GM12878 (cell line): Measurements from ENCODE around the gene TCF7. TPM values are rescaled to one million over a fixed set of nuclear protein-coding genes. Genes with fewer than 3 reads are reported as not detected.

Experiments used
- ATF7 ChIP-seq: fragments of 450-650 bp; IDR thresholded peaks from 2 replicates; pipeline ENCODE4 v1.6.1; 2016; ENCODE audit warnings: low read depth, mild to moderate bottlenecking
- BHLHE40 ChIP-seq, 2 experiments: fragments of 450-650 bp in 1 of 2; IDR thresholded peaks; 2 replicates each; pipeline ENCODE4 v1.6.1; 2011 to 2017; ENCODE audit warnings: low read depth in 2 of 2, borderline replicate concordance in 1 of 2, improper control_type of control experiment in 1 of 2, low read length in 1 of 2, mild to moderate bottlenecking in 1 of 2
- CHD2 ChIP-seq: IDR thresholded peaks from 2 replicates; pipeline ENCODE4 v1.6.1; 2011; ENCODE audit warnings: low read depth, low read length, improper control_type of control experiment, borderline replicate concordance
- ELK1 ChIP-seq: IDR thresholded peaks from 2 replicates; pipeline ENCODE4 v1.6.1; 2012; ENCODE audit warnings: low read depth, low read length, improper control_type of control experiment
- FOXK2 ChIP-seq: fragments of 450-650 bp; IDR thresholded peaks from 2 replicates; pipeline ENCODE4 v1.6.1; 2017; ENCODE audit warnings: mild to moderate bottlenecking, moderate library complexity
- HDGF ChIP-seq: fragments of 450-650 bp; IDR thresholded peaks from 2 replicates; pipeline ENCODE4 v1.6.1; 2016; ENCODE audit warnings: antibody characterized with exemption
- IKZF1 ChIP-seq: fragments of 450-650 bp; conservative IDR thresholded peaks from 2 replicates; pipeline ENCODE4 v1.6.1; 2017; ENCODE audit warnings: antibody characterized with exemption, mild to moderate bottlenecking
- IRF4 ChIP-seq: IDR thresholded peaks from 2 replicates; pipeline ENCODE4 v1.6.1; 2011; ENCODE audit warnings: low read depth, low read length
- KDM1A ChIP-seq: fragments of 200-600 bp; sonication (generic); IDR thresholded peaks from 2 replicates; pipeline ENCODE4 v1.6.1; 2016; ENCODE audit warnings: borderline replicate concordance
- LARP7 ChIP-seq: fragments of 450-650 bp; IDR thresholded peaks from 2 replicates; pipeline ENCODE4 v1.6.1; 2017; ENCODE audit warnings: mild to moderate bottlenecking
- MEF2B ChIP-seq: fragments of 450-650 bp; IDR thresholded peaks from 2 replicates; pipeline ENCODE4 v1.6.1; 2018; ENCODE audit warnings: mild to moderate bottlenecking, moderate library complexity; ENCODE audit not compliant: partially characterized antibody, poor library complexity, severe bottlenecking
- NBN ChIP-seq: fragments of 450-650 bp; IDR thresholded peaks from 2 replicates; pipeline ENCODE4 v1.6.1; 2016
- PAX5 ChIP-seq: IDR thresholded peaks from 2 replicates; pipeline ENCODE4 v1.6.1; 2011; ENCODE audit warnings: low read depth, low read length, borderline replicate concordance
- RUNX3 ChIP-seq: IDR thresholded peaks from 2 replicates; pipeline ENCODE4 v1.6.1; 2012; ENCODE audit warnings: low read length, inconsistent platforms
- SMARCA5 ChIP-seq: fragments of 450-650 bp; IDR thresholded peaks from 2 replicates; pipeline ENCODE4 v1.6.1; 2017; ENCODE audit warnings: mild to moderate bottlenecking
- STAT1 ChIP-seq: fragments of 450-650 bp; conservative IDR thresholded peaks from 2 replicates; pipeline ENCODE4 v1.6.1; 2014; ENCODE audit warnings: antibody characterized with exemption, mild to moderate bottlenecking
- ZNF207 ChIP-seq: fragments of 450-650 bp; IDR thresholded peaks from 2 replicates; pipeline ENCODE4 v1.6.1; 2014; ENCODE audit warnings: antibody characterized with exemption, mild to moderate bottlenecking, borderline replicate concordance
- ZNF24 ChIP-seq: fragments of 450-650 bp; IDR thresholded peaks from 2 replicates; pipeline ENCODE4 v1.6.1; 2017; ENCODE audit warnings: antibody characterized with exemption, mild to moderate bottlenecking
- ZNF687 ChIP-seq: fragments of 450-650 bp; IDR thresholded peaks from 2 replicates; pipeline ENCODE4 v1.6.1; 2017; ENCODE audit warnings: mild to moderate bottlenecking, moderate library complexity
- polyA plus RNA-seq, 11 experiments: library from polyadenylated mRNA; depleted of rRNA in 4 of 11; unstranded in 6 of 11; stranded (reverse) in 5 of 11; fragments of >200 nt; fragmentation: Nextera tagmentation in 4 of 11; fragmentation: Illumina TruSeq in 1 of 11; extraction: Ambion mirVana in 4 of 11; extraction: Trizol in 1 of 11; gene quantifications; 1 replicate in 1 of 11; 2 replicates in 10 of 11; pipeline versions ENCODE4 v1.2.1 to v1.2.3, GENCODE V29; 2011 to 2016; ENCODE audit warnings: inconsistent platforms in 2 of 11, missing spikeins in 2 of 11, low read depth in 1 of 11
- total RNA-seq, 4 experiments: library from RNA; depleted of rRNA in 3 of 4; stranded (reverse); fragments of >200 nt in 3 of 4; fragmentation: Illumina TruSeq in 1 of 4; extraction: Trizol in 1 of 4; gene quantifications; 2 replicates each; pipeline versions ENCODE4 v1.2.1 to v1.2.3, GENCODE V29; 2013 to 2021
- TF ChIP-seq, protein P1 (sequence below): fragments of 450-650 bp; IDR thresholded peaks from 2 replicates; pipeline ENCODE4 v1.6.1; 2016; ENCODE audit warnings: mild to moderate bottlenecking

TCF7 gene
- total and polyA plus RNA-seq, 10 of the 15 experiments (the other 5 are each of a cell fraction or from before 2014, with no cell fraction given) = 10.0 to 60.2 (median 23.6) TPM

DNA sequence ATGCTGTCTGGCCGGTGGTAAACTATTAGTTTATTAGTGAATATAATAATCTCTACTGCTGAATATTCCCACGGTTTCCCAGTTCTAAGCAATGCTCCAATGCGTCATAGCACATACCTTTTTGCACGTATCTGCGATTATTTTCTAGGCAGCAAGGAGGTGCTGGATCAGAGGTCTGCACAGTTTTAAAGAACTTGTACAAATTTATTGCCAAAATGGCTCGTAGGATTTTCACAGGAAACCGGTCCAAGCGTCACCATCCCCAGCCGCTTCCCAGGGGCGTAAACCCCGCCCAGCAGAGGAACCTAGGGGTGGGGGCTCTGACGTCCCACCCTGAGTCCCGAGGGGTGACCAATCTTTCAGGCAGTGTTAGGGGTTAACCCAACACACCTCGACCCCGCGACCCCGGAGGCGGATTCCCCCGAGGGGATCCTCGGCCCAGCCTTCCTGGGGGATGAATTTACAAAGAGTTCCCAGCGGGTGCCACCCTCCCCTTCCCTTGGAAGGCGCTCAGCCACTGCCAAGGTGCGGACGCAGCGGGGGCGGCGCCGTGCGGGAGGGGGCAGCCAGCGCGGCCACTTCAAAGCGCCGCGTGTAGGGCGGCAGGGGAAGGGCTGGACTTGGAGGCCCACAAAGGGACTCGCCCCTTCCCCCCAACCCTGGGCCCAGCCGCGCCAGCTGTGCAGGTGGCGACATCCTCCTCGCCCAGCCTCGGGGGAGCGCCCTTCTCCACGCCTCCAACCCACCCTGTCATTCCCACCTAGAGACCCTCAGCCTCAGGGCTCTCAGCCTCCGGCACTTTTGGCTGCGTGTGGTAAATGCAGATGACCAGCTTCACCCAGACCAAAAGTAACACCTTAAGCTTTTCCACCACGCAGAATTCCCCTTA lies 43.5 kb upstream of the TCF7 start (continued):
- TF ChIP-seq ZNF687 (peak; percentile 76; the same call in 1 of the 2 replicates), IKZF1 (peak; percentile 96), IRF4 (0 out of 2 replicates have a peak, but pooled peaks have one; percentile 45), RUNX3 (peak; percentile 79; the same call in 1 of the 2 replicates), KDM1A (no peak), PAX5 (peak; percentile 35), MEF2B (peak; percentile 77), ELK1 (no peak), HDGF (0 out of 2 replicates have a peak, but pooled peaks have one; percentile 15), STAT1 (no peak), LARP7 (peak; percentile 84), CHD2 (peak; percentile 31; the same call in 1 of the 2 replicates), NBN (peak; percentile 87), ZNF24 (no peak; the same call in 1 of the 2 replicates), FOXK2 (no peak), SMARCA5 (peak; percentile 14; the same call in 1 of the 2 replicates), BHLHE40 (IDR thresholded peaks at IDR 0.05; ENCODE audit: borderline replicate concordance in 1 of 2, low read depth in 2 of 2, low read length in 1 of 2) (peak; percentile 33 to 59; a peak in 2 of 4 replicates), ATF7 (peak; percentile 59; the same call in 1 of the 2 replicates), ZNF207 (peak; percentile 39; the same call in 1 of the 2 replicates)
- TF ChIP-seq, protein P1, sequence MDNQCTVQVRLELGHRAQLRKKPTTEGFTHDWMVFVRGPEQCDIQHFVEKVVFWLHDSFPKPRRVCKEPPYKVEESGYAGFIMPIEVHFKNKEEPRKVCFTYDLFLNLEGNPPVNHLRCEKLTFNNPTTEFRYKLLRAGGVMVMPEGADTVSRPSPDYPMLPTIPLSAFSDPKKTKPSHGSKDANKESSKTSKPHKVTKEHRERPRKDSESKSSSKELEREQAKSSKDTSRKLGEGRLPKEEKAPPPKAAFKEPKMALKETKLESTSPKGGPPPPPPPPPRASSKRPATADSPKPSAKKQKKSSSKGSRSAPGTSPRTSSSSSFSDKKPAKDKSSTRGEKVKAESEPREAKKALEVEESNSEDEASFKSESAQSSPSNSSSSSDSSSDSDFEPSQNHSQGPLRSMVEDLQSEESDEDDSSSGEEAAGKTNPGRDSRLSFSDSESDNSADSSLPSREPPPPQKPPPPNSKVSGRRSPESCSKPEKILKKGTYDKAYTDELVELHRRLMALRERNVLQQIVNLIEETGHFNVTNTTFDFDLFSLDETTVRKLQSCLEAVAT = 0 out of 2 replicates have a peak, but pooled peaks have one; percentile 42
